Nephron (organoid): ENCODE data around the gene OAF.

Experiments used
- H3K27ac Mint-ChIP-seq, 3 experiments: 2 replicates each; pipeline ENCODE4 v1.8.0; 2020; ENCODE audit warnings: mixed read lengths in 3 of 3, mild to moderate bottlenecking in 2 of 3, moderate library complexity in 1 of 3
- H3K27me3 Mint-ChIP-seq: 2 replicates; pipeline ENCODE4 v1.8.0; 2021; ENCODE audit warnings: low read depth, mild to moderate bottlenecking, moderate library complexity, mixed read lengths
- H3K36me3 Mint-ChIP-seq: 2 replicates; pipeline ENCODE4 v1.8.0; 2020; ENCODE audit warnings: low read depth, mixed read lengths
- H3K4me1 Mint-ChIP-seq: 2 replicates; pipeline ENCODE4 v1.8.0; 2020; ENCODE audit warnings: mixed read lengths
- H3K4me3 Mint-ChIP-seq, 3 experiments: 2 replicates each; pipeline ENCODE4 v1.8.0; 2020; ENCODE audit warnings: mild to moderate bottlenecking in 3 of 3, mixed read lengths in 3 of 3, moderate library complexity in 2 of 3
- H3K9me3 Mint-ChIP-seq: 2 replicates; pipeline ENCODE4 v1.8.0; 2020; ENCODE audit warnings: mixed read lengths
- CTCF ChIP-seq, 3 experiments: fragments of 200-600 bp; sonication (generic); IDR thresholded peaks; one replicate each; pipeline ENCODE4 v1.5.0; 2021; ENCODE audit warnings: antibody characterized with exemption in 3 of 3; ENCODE audit not compliant: unreplicated experiment in 3 of 3

Gene OAF

GRCh38 chr11:120226714-120227113 is 15.9 kb downstream of the OAF start:
- no peaks in the 10 kb centered on the region for H3K9me3 Mint-ChIP-seq
- H3K4me1 Mint-ChIP-seq = peaks cover 28% of the 10 kb centered on the region
- H3K27ac Mint-ChIP-seq = no peak overlapping the region
- H3K36me3 Mint-ChIP-seq = peaks cover 33% of the 10 kb centered on the region
- H3K27me3 Mint-ChIP-seq = peaks cover 15% of the 10 kb centered on the region
- no peak overlapping the region for H3K4me3 Mint-ChIP-seq
- no peak for TF ChIP-seq CTCF (IDR thresholded peaks at IDR 0.05; ENCODE audit: unreplicated experiment in 3 of 3)

- Mint-ChIP-seq H3K4me1 (peaks cover 28% of the 10 kb centered on the region), H3K27ac (peak overlapping the region in 1 of 3 experiments; percentile 58), H3K27me3 (peaks cover 16% of the 10 kb centered on the region), H3K36me3 (peaks cover 33% of the 10 kb centered on the region), H3K9me3 (no peaks in the 10 kb centered on the region), H3K4me3 (no peak overlapping the region)
- no peak for TF ChIP-seq CTCF (IDR thresholded peaks at IDR 0.05; ENCODE audit: unreplicated experiment in 3 of 3)
Observed at GRCh38 chr11:120227228-120227852, 16.5 kb downstream of the OAF start.

GRCh38 chr11:120228794-120229384 is 18.1 kb downstream of the OAF start:
- H3K36me3 Mint-ChIP-seq = peaks cover 33% of the 10 kb centered on the region
- H3K9me3 Mint-ChIP-seq = no peaks in the 10 kb centered on the region
- TF ChIP-seq CTCF (IDR thresholded peaks at IDR 0.05; ENCODE audit: unreplicated experiment in 3 of 3) = peak in 1 of 3 experiments; percentile 12
- no peak overlapping the region for H3K27ac Mint-ChIP-seq
- H3K27me3 Mint-ChIP-seq = peaks cover 23% of the 10 kb centered on the region
- no peak overlapping the region for H3K4me3 Mint-ChIP-seq
- H3K4me1 Mint-ChIP-seq = peaks cover 21% of the 10 kb centered on the region

- Mint-ChIP-seq H3K27me3 (peaks cover 28% of the 10 kb centered on the region), H3K27ac (peak overlapping the region in 2 of 3 experiments; percentile 0 to 17), H3K9me3 (no peaks in the 10 kb centered on the region), H3K36me3 (peaks cover 33% of the 10 kb centered on the region), H3K4me3 (no peak overlapping the region), H3K4me1 (peaks cover 14% of the 10 kb centered on the region)
- TF ChIP-seq CTCF (IDR thresholded peaks at IDR 0.05; ENCODE audit: unreplicated experiment in 3 of 3) = peak; percentile 84 to 86 (median 86)
Observed at GRCh38 chr11:120229451-120230424, 18.9 kb downstream of the OAF start.

- H3K4me3 Mint-ChIP-seq = no peak overlapping the region
- H3K4me1 Mint-ChIP-seq = peaks cover 6% of the 10 kb centered on the region
- no peak overlapping the region for H3K27ac Mint-ChIP-seq
- H3K9me3 Mint-ChIP-seq = no peaks in the 10 kb centered on the region
- peaks cover 28% of the 10 kb centered on the region for H3K36me3 Mint-ChIP-seq
- TF ChIP-seq CTCF (IDR thresholded peaks at IDR 0.05; ENCODE audit: unreplicated experiment in 3 of 3) = no peak
- peaks cover 34% of the 10 kb centered on the region for H3K27me3 Mint-ChIP-seq
Observed at GRCh38 chr11:120230433-120231071, 19.7 kb downstream of the OAF start.
